BE2C (cell line): ENCODE results near the gene EDC3.

Experiments used
- DNase-seq: peaks from one replicate; pipeline ENCODE4 v3.0.0-alpha.2; 2020
- H3K27me3 ChIP-seq: fragments of 250-450 bp; sonication (Bioruptor Pico); 2 replicates; pipeline ENCODE4 v1.5.1; 2020; ENCODE audit warnings: mild to moderate bottlenecking
- H3K36me3 ChIP-seq: fragments of 250-450 bp; sonication (Bioruptor Pico); 2 replicates; pipeline ENCODE4 v1.5.1; 2020; ENCODE audit warnings: mild to moderate bottlenecking
- H3K4me1 ChIP-seq: fragments of 250-450 bp; sonication (Bioruptor Pico); 2 replicates; pipeline ENCODE4 v1.5.1; 2020
- H3K4me3 ChIP-seq: 2 replicates; pipeline ENCODE4 v1.5.1; 2011; ENCODE audit warnings: low read depth, low read length
- H3K9me3 ChIP-seq: fragments of 250-450 bp; sonication (Bioruptor Pico); 2 replicates; pipeline ENCODE4 v1.5.1; 2020
- TF ChIP-seq, protein P1 (sequence below): IDR thresholded peaks from 2 replicates; pipeline ENCODE4 v1.5.1; 2012; ENCODE audit warnings: mild to moderate bottlenecking, low read depth, low read length

Gene EDC3

GRCh38 chr15:74621936-74622335 lies 73.9 kb downstream of the EDC3 start:
- H3K36me3 ChIP-seq, result peaks cover 81% of the 10 kb centered on the region
- DNase-seq, result no peak
- TF ChIP-seq, protein P1, sequence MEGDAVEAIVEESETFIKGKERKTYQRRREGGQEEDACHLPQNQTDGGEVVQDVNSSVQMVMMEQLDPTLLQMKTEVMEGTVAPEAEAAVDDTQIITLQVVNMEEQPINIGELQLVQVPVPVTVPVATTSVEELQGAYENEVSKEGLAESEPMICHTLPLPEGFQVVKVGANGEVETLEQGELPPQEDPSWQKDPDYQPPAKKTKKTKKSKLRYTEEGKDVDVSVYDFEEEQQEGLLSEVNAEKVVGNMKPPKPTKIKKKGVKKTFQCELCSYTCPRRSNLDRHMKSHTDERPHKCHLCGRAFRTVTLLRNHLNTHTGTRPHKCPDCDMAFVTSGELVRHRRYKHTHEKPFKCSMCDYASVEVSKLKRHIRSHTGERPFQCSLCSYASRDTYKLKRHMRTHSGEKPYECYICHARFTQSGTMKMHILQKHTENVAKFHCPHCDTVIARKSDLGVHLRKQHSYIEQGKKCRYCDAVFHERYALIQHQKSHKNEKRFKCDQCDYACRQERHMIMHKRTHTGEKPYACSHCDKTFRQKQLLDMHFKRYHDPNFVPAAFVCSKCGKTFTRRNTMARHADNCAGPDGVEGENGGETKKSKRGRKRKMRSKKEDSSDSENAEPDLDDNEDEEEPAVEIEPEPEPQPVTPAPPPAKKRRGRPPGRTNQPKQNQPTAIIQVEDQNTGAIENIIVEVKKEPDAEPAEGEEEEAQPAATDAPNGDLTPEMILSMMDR, result no peak
- no peaks in the 10 kb centered on the region for H3K9me3 ChIP-seq
- no peak overlapping the region for H3K4me3 ChIP-seq
- H3K27me3 ChIP-seq, result no peaks in the 10 kb centered on the region
- H3K4me1 ChIP-seq, result no peaks in the 10 kb centered on the region; the same call in none of the 2 replicates

DNA sequence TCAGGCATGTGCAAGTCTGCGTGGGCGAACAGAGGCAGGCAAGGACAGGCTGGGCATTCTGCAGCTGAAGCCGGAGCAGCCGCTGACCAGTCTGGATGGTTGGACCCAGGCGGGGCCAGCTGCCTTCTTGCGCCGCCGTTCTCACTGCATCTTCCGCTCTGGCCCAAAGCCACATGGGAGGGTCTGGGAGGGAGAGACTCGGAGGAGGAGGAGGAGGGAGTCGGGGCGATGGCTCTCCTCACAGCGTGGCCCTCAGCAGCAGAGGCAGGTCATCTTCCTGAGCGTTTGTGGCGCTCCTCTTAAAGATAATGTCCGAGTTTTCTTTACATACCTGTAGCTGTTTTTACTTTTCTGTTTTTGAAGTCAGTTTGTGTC lies 74.3 kb downstream of the EDC3 start:
- Histone ChIP-seq H3K4me3 (no peak overlapping the region), H3K27me3 (no peaks in the 10 kb centered on the region), H3K4me1 (peaks cover 3% of the 10 kb centered on the region), H3K9me3 (no peaks in the 10 kb centered on the region), H3K36me3 (peaks cover 77% of the 10 kb centered on the region)
- DNase-seq, result no peak
- TF ChIP-seq, protein P1, result no peak

DNA sequence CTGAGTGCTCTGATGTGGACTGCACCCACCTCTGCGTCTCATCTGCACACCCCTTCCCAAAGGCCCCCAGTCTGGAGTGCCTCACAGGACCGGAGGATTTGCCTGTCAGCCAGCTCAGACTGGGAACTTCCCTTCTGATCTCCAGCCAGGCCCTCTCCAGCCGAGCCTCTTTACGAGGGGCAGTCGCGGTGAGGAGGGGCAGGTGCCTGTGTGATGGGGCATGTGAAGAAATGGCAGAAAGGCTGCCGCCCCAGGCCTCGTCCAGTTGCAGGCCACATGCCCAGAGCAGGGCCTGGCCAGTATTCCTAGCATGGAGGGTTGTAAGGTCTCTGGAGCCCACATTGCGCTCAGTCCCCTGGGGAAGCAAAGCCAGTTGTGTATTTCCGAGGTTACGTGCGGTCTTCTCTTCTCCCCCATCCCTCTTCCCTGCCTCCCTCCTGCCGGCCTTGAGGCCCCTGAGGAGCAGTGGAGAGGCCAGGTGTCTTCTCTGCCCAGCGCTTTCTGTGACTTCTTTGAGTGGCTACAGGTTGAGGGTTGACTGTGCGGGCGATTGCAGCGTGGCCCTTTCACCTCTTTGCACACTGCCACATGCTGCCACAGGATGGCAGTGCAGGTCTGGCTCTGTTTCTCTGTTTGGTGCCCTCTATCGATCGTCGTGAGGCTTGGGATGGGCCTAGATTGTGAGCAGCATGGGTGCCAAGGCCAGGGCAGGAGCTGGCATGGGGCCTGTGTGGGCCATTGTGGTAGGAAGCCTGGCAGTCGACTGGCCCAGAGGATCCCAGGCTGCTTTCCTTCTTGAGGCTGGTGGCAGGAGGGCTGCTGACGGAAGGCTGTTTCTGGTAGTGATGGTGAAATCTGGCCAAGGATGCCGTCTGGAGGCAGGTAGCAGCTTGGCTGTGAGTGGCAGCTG lies 74.9 kb downstream of the EDC3 start:
- peaks cover 3% of the 10 kb centered on the region for H3K4me1 ChIP-seq

DNA sequence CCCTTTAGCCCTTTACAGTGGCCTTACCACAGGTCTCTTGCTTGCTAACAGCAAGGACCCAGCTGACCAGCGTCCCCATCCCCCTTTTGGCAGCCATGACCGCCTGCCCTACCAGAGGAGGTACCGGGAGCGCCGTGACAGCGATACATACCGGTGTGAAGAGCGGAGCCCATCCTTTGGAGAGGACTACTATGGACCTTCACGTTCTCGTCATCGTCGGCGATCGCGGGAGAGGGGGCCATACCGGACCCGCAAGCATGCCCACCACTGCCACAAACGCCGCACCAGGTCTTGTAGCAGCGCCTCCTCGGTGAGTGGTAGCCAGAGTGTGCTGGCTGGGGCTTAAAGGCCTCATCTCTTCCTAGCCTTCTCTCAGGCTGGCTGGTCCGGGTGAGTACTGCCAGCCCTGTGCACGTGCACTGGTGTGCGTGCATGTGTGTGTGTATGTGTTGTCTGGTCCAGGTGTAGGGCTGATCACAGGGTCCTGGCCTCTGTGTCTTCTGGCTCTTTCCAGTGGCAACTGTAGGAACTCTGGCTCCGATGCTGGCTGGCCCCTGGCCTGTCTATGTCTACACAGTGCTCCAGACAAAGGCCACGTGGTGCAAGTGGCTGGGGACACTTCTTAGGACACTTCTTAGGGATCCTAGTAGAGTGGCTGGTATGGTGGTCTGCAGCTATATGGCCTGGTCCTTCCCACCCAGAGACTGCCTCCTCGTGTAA lies 75.7 kb downstream of the EDC3 start:
- no peak for DNase-seq
- Histone ChIP-seq H3K36me3 (peaks cover 62% of the 10 kb centered on the region), H3K27me3 (no peaks in the 10 kb centered on the region), H3K9me3 (no peaks in the 10 kb centered on the region), H3K4me1 (peaks cover 3% of the 10 kb centered on the region), H3K4me3 (no peak overlapping the region)
- TF ChIP-seq, protein P1, result no peak

More for the DNA sequence above, 74.9 kb downstream of the EDC3 start:
- Histone ChIP-seq H3K27me3 (no peaks in the 10 kb centered on the region), H3K4me3 (no peak overlapping the region), H3K36me3 (peaks cover 70% of the 10 kb centered on the region), H3K9me3 (no peaks in the 10 kb centered on the region)
- TF ChIP-seq, protein P1, result peak; percentile 100
- DNase-seq, result peak; percentile 83

DNA sequence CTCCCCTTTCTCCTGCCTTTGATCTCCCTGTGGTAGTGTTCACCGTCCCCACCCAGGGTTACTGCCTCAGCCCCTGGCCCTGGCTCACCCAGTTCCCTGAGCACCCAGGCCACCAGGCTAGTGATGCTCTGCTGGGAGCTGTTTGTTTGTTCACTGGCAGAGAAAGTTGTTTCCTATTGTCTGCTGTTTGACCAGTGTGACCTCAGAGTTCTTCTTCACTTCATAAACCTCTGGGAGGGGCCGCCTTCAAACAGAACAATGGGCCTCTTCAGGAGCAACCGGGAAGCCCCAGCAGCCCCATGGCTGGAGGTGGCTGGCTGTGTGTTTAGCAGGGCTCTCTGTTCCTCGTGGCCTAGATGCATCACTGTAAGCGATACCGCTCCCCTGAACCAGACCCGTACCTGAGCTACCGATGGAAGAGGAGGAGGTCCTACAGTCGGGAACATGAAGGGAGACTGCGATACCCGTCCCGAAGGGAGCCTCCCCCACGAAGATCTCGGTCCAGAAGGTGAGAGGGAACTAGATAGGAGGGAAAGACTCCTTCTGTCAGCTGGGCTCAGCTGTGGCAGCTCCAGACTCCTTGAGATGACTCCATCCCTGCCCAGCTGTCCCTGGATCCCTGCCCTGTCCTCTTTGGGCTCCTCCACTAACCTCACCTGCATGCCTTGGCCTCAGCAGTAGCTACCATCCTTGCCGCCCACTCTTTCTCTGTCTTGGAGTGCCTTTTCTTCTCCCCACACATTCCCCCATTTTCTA lies 76.8 kb downstream of the EDC3 start:
- Histone ChIP-seq H3K4me3 (no peak overlapping the region), H3K9me3 (no peaks in the 10 kb centered on the region), H3K36me3 (peaks cover 52% of the 10 kb centered on the region), H3K27me3 (no peaks in the 10 kb centered on the region), H3K4me1 (peaks cover 3% of the 10 kb centered on the region)
- TF ChIP-seq, protein P1, result no peak
- no peak for DNase-seq
